Measurements from ENCODE around the gene CATSPER2.
"Not testable (repeated sequence)": the region's sequence is repeated elsewhere in the genome, so short reads cannot be mapped to it uniquely, and the experiment has no call there.

- TF ChIP-seq CTCF (IDR thresholded peaks at IDR 0.05; ENCODE audit: control extremely low read depth in 1 of 3, insufficient read depth in 1 of 3, low read depth in 1 of 3, low read length in 3 of 3); CBX5 (IDR thresholded peaks at IDR 0.05; ENCODE audit: low read depth, low read length); SIN3A (conservative IDR thresholded peaks at IDR 0.05 in 1 of 2, IDR thresholded peaks at IDR 0.05 in 1 of 2; ENCODE audit: low read depth in 1 of 2, low read length in 2 of 2); EP300 (IDR thresholded peaks at IDR 0.05; ENCODE audit: borderline replicate concordance in 1 of 2, low read depth in 2 of 2, low read length in 2 of 2); TEAD4 (IDR thresholded peaks at IDR 0.05; ENCODE audit: low read depth, low read length); USF2 (IDR thresholded peaks at IDR 0.05; ENCODE audit: low read length); RAD21 (IDR thresholded peaks at IDR 0.05 in 1 of 2, conservative IDR thresholded peaks at IDR 0.05 in 1 of 2; ENCODE audit: low read depth in 2 of 2, low read length in 2 of 2); ZNF274 (IDR thresholded peaks at IDR 0.05; ENCODE audit: borderline replicate concordance, extremely low read depth, low read length); MAX (IDR thresholded peaks at IDR 0.05); SUZ12 (IDR thresholded peaks at IDR 0.05; ENCODE audit: low read length): not testable (repeated sequence)
Observed at GRCh38 chr15:43589778-43590466, 58.7 kb downstream of the CATSPER2 start, which contains the start of gene PPIP5K1.

Measured in H1 (cell line).